GM12892 (cell line): Measurements from ENCODE around the gene PEX26.
"Not testable (repeated sequence)": the region's sequence is repeated elsewhere in the genome, so short reads cannot be mapped to it uniquely, and the experiment has no call there.

ENCODE experiments used
- POLR2A ChIP-seq: IDR thresholded peaks from 2 replicates; pipeline ENCODE4 v1.6.1; 2011; ENCODE audit warnings: low read depth, low read length, control low read depth
- POLR2AphosphoS5 ChIP-seq: IDR thresholded peaks from 2 replicates; pipeline ENCODE4 v1.6.1; 2011; ENCODE audit warnings: low read depth, low read length, control low read depth

DNA sequence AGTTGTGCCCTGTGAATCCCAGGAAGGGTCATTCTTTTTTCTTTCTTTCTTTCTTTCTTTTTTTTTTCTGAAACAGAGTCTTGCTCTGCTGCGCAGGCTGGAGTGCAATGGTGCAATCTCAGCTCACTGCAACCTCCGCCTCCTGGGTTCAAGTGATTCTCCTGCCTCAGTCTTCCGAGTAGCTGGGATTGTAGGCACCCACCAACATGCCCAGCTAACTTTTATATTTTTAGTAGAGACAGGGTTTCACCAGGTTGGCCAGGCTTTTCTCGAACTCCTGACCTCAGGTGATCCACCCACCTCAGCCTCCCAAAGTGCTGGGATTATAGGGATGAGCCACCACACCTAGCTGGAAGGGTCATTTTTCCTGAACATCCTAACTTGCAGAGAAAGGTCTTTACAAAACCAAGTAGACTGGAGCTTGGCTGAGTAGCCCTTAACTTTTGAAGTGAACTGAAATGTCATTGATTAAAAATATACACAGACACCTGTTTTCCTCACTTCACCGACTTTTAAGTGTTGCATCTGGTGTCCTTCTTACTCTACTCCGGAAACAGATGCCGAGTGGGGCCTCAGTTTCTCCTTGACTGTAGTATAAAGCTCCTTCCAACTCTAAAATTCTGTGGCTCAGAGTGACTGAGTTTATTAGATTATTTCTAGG lies 6.4 kb upstream of the PEX26 start:
- not testable (repeated sequence) for TF ChIP-seq POLR2A, POLR2AphosphoS5
